Stomach (tissue), 4 donors: ENCODE measurements around the gene KMT2E.

Source experiments
- POLR2A ChIP-seq, 4 donors: fragments of 450-650 bp; IDR thresholded peaks; one replicate each; pipeline ENCODE4 v1.6.1; 2016; ENCODE audit warnings: antibody characterized with exemption in 4 of 4, control low read depth in 2 of 4, mild to moderate bottlenecking in 1 of 4, moderate library complexity in 1 of 4
- POLR2AphosphoS5 ChIP-seq, 3 donors: sonication (generic); formaldehyde crosslinking; IDR thresholded peaks; one replicate each; pipeline ENCODE4 v1.6.1; 2016; ENCODE audit warnings: antibody characterized with exemption in 3 of 3
- TF ChIP-seq, protein P1 (sequence below), 7 experiments: fragments of 450-650 bp in 4 of 7; fragments of 200-600 bp in 3 of 7; sonication (generic) in 3 of 7; IDR thresholded peaks; one replicate each; pipeline ENCODE4 v1.5.1; 2016 to 2019; ENCODE audit warnings: antibody characterized with exemption in 7 of 7, control low read depth in 2 of 7, mild to moderate bottlenecking in 1 of 7

DNA sequence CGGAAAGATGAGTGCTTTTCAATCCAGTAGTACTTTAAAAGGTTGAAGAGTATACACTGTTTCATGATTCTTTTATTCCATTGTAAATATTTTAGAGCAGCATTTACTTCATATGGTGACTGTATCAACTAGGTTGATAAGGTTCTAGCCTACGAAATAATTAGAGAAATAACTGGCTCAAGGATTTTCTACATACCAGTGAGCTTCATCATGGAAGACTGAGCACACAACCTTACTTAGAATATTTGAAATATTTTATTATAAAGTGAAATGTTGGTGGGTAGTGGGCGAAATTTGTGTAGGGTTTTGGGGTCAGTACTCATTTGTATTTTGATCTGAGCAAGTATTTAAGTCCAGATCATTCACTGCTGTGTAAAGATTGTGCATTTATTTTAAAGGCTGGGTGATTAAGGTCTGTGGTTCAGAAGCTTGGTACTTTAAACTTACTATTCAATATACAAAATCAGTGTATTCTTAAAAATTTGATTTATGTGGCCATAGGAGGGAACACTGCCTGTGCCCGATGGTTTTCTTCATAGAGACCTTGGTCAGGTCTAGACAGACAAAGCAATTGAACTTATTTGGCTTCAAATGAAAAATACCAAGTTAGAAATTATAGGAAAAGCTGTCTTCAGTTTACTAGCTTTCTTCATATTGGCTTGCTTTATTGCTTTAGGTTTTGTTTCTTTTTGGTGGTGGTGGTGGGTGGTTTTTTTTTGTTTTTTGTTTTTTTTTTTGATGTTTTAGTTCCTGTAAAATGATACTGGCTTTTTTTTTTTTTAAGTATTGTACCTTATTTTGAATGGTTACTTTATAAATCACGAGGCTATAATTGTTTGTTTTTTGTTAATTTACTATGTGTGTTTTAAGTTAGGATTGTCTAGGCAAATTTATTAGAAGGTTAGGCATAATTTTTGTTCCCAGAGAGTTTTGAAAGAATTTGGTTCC lies 3.0 kb downstream of the KMT2E start:
- TF ChIP-seq, protein P1, sequence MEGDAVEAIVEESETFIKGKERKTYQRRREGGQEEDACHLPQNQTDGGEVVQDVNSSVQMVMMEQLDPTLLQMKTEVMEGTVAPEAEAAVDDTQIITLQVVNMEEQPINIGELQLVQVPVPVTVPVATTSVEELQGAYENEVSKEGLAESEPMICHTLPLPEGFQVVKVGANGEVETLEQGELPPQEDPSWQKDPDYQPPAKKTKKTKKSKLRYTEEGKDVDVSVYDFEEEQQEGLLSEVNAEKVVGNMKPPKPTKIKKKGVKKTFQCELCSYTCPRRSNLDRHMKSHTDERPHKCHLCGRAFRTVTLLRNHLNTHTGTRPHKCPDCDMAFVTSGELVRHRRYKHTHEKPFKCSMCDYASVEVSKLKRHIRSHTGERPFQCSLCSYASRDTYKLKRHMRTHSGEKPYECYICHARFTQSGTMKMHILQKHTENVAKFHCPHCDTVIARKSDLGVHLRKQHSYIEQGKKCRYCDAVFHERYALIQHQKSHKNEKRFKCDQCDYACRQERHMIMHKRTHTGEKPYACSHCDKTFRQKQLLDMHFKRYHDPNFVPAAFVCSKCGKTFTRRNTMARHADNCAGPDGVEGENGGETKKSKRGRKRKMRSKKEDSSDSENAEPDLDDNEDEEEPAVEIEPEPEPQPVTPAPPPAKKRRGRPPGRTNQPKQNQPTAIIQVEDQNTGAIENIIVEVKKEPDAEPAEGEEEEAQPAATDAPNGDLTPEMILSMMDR (IDR thresholded peaks at IDR 0.05), result no peak
- TF ChIP-seq POLR2AphosphoS5 (IDR thresholded peaks at IDR 0.05) (no peak), POLR2A (IDR thresholded peaks at IDR 0.05) (no peak)
